Measurements from ENCODE around the gene BCAR1. TPM values are rescaled to one million over a fixed set of nuclear protein-coding genes. Genes with fewer than 3 reads are reported as not detected.

The BCAR1 gene
- total RNA-seq, 2 donors from 2014 or later: 51.1 to 181 TPM

- H3K4me3 ChIP-seq: no peak overlapping the region
- H3K9me3 ChIP-seq: no peaks in the 10 kb centered on the region
- no peak for DNase-seq (ENCODE audit: low spot score)
- H3K4me1 ChIP-seq (replicated peaks): no peaks in the 10 kb centered on the region
- TF ChIP-seq POLR2A (IDR thresholded peaks at IDR 0.05) (no peak), POLR2AphosphoS5 (IDR thresholded peaks at IDR 0.05) (no peak), CTCF (IDR thresholded peaks at IDR 0.05) (no peak)
- no peaks in the 10 kb centered on the region for H3K36me3 ChIP-seq
- WGBS: 29% methylated on average over 3 of the region's 3 CpGs
- no peaks in the 10 kb centered on the region for H3K27me3 ChIP-seq (replicated peaks; ENCODE audit: insufficient read depth)
- no peak overlapping the region for H3K27ac ChIP-seq
- intact Hi-C loops (cut with DNase I): no loop called here
Observed at GRCh38 chr16:75181630-75182029, 69.8 kb downstream of the BCAR1 start.

- no peaks in the 10 kb centered on the region for H3K36me3 ChIP-seq
- DNase-seq (ENCODE audit: low spot score): no peak
- no peaks in the 10 kb centered on the region for H3K4me1 ChIP-seq (replicated peaks)
- intact Hi-C loops (cut with DNase I): no loop called here
- H3K27ac ChIP-seq: no peak overlapping the region
- TF ChIP-seq POLR2AphosphoS5 (IDR thresholded peaks at IDR 0.05) (no peak), POLR2A (IDR thresholded peaks at IDR 0.05) (no peak), CTCF (IDR thresholded peaks at IDR 0.05) (no peak)
- H3K9me3 ChIP-seq: no peaks in the 10 kb centered on the region
- H3K4me3 ChIP-seq: no peak overlapping the region
- no peaks in the 10 kb centered on the region for H3K27me3 ChIP-seq (replicated peaks; ENCODE audit: insufficient read depth)
- WGBS: 87% methylated on average over 6 of the region's 6 CpGs
Observed at GRCh38 chr16:75179208-75179607, 72.2 kb downstream of the BCAR1 start.

Small RNAs within 50 kb of the gene (small RNA-seq; reads per million reads assigned to genes)
- gene RNU6-758P: 0 reads per million in 2 donors

Other genes with a start within 250 kb of the BCAR1 start
- 10 to 100 TPM; 26.6 to 55.3 TPM for gene LDHD, start 134.8 kb downstream of the BCAR1 start, total RNA-seq
- gene ZFP1, start 103.1 kb downstream of the BCAR1 start, total RNA-seq: 10 to 100 TPM in 1 of 2 donors, 1 to 10 TPM in 1; 9.8 to 10.3 TPM
- gene CTRB2, start 44.5 kb downstream of the BCAR1 start, total RNA-seq: not detected
- 1 to 10 TPM in 1 of 2 donors, not detected in 1; 7.0 TPM for gene CTRB1, start 32.6 kb downstream of the BCAR1 start, total RNA-seq
- gene CFDP1, start 181.9 kb upstream of the BCAR1 start, total RNA-seq: 100 to 1,000 TPM in 1 of 2 donors, 10 to 100 TPM in 1; 67.9 to 101 TPM
- 10 to 100 TPM; 21.5 to 35.9 TPM for gene TMEM170A, start 213.1 kb upstream of the BCAR1 start, total RNA-seq
- gene CHST6, start 243.8 kb upstream of the BCAR1 start, total RNA-seq: 1 to 10 TPM in 1 of 2 donors, under 1 TPM in 1; 0.23 to 9.5 TPM

All from prostate gland (tissue), 2 donors.